SJSA1 (cell line): ENCODE results near the gene TPK1. TPM values are rescaled to one million over a fixed set of nuclear protein-coding genes. Genes with fewer than 3 reads are reported as not detected.

Source experiments
- DNase-seq, 2 experiments: peaks; one replicate each; pipeline ENCODE4 v3.0.0-alpha.2; 2015 to 2020; ENCODE audit warnings: low spot score in 2 of 2, low read depth in 1 of 2
- H3K27ac ChIP-seq: fragments of 250-450 bp; sonication (Bioruptor Pico); 2 replicates; pipeline ENCODE4 v1.5.1; 2020; ENCODE audit warnings: mild to moderate bottlenecking, moderate library complexity
- H3K27me3 ChIP-seq: fragments of 250-450 bp; sonication (Bioruptor Pico); replicated peaks from 2 replicates; pipeline ENCODE4 v1.5.1; 2020; ENCODE audit warnings: mild to moderate bottlenecking, moderate library complexity
- H3K36me3 ChIP-seq: fragments of 250-450 bp; sonication (Bioruptor Pico); 2 replicates; pipeline ENCODE4 v1.5.1; 2020; ENCODE audit warnings: mild to moderate bottlenecking
- H3K4me1 ChIP-seq: fragments of 250-450 bp; sonication (Bioruptor Pico); replicated peaks from 2 replicates; pipeline ENCODE4 v1.6.1; 2021; ENCODE audit warnings: mild to moderate bottlenecking
- H3K4me3 ChIP-seq: fragments of 250-450 bp; sonication (Bioruptor Pico); 2 replicates; pipeline ENCODE4 v1.5.1; 2020; ENCODE audit warnings: mild to moderate bottlenecking
- H3K9me3 ChIP-seq: fragments of 250-450 bp; sonication (Bioruptor Pico); replicated peaks from 2 replicates; pipeline ENCODE4 v1.5.1; 2020; ENCODE audit warnings: mild to moderate bottlenecking
- total RNA-seq: library from RNA; depleted of rRNA; stranded (reverse); fragments of >200 nt; shearing (Covaris generic); gene quantifications from 2 replicates; pipeline ENCODE4 v1.2.3, GENCODE V29; 2014

Gene TPK1
- total RNA-seq, 1 experiment from 2014 or later = 4.4 TPM

GRCh38 chr7:144653449-144653848, 182.4 kb downstream of the TPK1 start:
- no peaks in the 10 kb centered on the region for H3K9me3 ChIP-seq
- no peaks in the 10 kb centered on the region for H3K4me1 ChIP-seq
- no peak overlapping the region for H3K4me3 ChIP-seq
- no peak for DNase-seq
- H3K27ac ChIP-seq = no peak overlapping the region
- H3K27me3 ChIP-seq = no peaks in the 10 kb centered on the region
- H3K36me3 ChIP-seq = no peaks in the 10 kb centered on the region

GRCh38 chr7:144650439-144650838, 185.4 kb downstream of the TPK1 start:
- no peak overlapping the region for H3K4me3 ChIP-seq
- no peaks in the 10 kb centered on the region for H3K4me1 ChIP-seq
- H3K27ac ChIP-seq = no peak overlapping the region
- no peaks in the 10 kb centered on the region for H3K36me3 ChIP-seq
- H3K9me3 ChIP-seq = no peaks in the 10 kb centered on the region
- no peak for DNase-seq
- H3K27me3 ChIP-seq = no peaks in the 10 kb centered on the region

DNA sequence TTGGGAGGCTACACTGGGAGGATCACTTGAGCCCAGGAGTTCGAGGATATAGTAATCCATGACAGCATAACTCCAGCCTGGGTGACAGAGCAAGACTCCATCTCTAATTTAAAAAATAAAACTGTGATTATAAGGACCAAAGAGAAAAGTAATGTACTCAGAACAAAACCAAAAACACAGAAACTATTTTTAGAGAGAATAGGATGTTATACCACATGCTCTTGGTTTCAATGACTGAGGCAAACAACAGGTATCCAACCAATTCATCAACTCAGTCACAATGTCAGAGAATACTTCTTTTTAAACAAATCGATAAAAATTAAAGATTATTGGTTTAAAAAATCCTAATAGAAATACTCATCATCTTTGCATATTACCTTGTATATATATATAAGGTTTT, 186.7 kb downstream of the TPK1 start:
- Histone ChIP-seq H3K4me1 (no peaks in the 10 kb centered on the region), H3K4me3 (no peak overlapping the region), H3K9me3 (no peaks in the 10 kb centered on the region), H3K36me3 (no peaks in the 10 kb centered on the region), H3K27me3 (no peaks in the 10 kb centered on the region), H3K27ac (no peak overlapping the region)
- DNase-seq = no peak

DNA sequence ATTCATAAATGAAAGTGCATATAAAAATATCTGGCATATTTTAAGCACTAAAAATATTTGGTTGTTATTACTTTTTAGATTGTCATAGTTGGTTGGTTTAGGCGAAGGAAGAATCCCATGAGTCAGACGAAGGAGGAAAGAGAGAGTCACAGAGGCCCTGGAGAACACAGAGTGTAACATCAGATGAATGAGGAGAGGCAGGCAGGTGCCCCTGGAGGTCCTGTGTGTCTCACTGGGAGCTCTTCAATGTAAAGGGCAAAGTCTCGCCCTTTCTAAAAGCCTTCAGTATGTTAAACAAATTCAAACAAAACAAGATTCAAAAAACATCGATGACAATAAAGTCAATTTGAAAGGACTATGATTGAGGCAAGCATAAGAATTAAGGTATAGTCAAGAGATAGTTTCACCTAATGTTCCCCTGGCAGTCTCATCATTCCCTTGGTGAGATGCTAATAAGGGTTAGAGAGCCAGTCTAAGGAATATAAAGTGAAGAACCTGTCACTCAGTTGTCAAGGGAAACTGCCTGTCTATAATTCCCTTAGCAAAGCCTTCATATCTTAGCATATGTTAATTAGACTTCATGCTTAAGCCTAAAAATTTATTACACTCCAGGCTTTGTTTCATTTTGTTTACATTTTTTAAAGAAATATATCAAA, 194.3 kb downstream of the TPK1 start:
- Histone ChIP-seq H3K36me3 (no peaks in the 10 kb centered on the region), H3K4me1 (no peaks in the 10 kb centered on the region), H3K4me3 (no peak overlapping the region), H3K27me3 (no peaks in the 10 kb centered on the region), H3K9me3 (no peaks in the 10 kb centered on the region), H3K27ac (no peak overlapping the region)
- DNase-seq = no peak

DNA sequence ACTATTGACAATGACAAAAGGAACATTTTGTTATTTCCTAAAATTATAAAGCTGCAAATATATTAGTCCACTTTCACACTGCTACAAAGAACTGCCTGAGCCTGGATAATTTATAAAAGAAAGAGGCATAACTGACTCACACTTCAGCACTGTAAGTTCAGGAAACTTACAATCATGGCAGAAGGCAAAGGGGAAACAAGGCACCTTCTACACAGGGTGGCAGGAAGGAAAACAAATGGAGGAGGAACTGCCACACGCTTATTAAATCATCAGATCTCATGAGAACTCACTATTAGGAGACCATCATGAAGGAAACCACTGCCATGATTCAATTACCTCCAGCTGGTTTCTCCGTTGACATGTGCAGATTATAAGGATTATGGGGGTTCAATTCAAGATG, 203.1 kb downstream of the TPK1 start:
- H3K27ac ChIP-seq = no peak overlapping the region
- H3K27me3 ChIP-seq = no peaks in the 10 kb centered on the region
- DNase-seq = no peak
- no peaks in the 10 kb centered on the region for H3K4me1 ChIP-seq
- H3K9me3 ChIP-seq = no peaks in the 10 kb centered on the region
- no peaks in the 10 kb centered on the region for H3K36me3 ChIP-seq
- H3K4me3 ChIP-seq = no peak overlapping the region

GRCh38 chr7:144629598-144629997, 206.3 kb downstream of the TPK1 start:
- no peaks in the 10 kb centered on the region for H3K4me1 ChIP-seq
- DNase-seq = no peak
- H3K36me3 ChIP-seq = no peaks in the 10 kb centered on the region
- 0 out of 2 replicates have a peak, but pooled peaks cover 2% of the 10 kb centered on the region for H3K9me3 ChIP-seq
- H3K4me3 ChIP-seq = no peak overlapping the region
- no peaks in the 10 kb centered on the region for H3K27me3 ChIP-seq
- no peak overlapping the region for H3K27ac ChIP-seq

GRCh38 chr7:144629011-144629410, 206.8 kb downstream of the TPK1 start:
- DNase-seq = no peak
- H3K4me1 ChIP-seq = no peaks in the 10 kb centered on the region
- H3K27ac ChIP-seq = no peak overlapping the region
- 0 out of 2 replicates have a peak, but pooled peaks cover 2% of the 10 kb centered on the region for H3K9me3 ChIP-seq
- no peaks in the 10 kb centered on the region for H3K36me3 ChIP-seq
- H3K4me3 ChIP-seq = no peak overlapping the region
- H3K27me3 ChIP-seq = no peaks in the 10 kb centered on the region

DNA sequence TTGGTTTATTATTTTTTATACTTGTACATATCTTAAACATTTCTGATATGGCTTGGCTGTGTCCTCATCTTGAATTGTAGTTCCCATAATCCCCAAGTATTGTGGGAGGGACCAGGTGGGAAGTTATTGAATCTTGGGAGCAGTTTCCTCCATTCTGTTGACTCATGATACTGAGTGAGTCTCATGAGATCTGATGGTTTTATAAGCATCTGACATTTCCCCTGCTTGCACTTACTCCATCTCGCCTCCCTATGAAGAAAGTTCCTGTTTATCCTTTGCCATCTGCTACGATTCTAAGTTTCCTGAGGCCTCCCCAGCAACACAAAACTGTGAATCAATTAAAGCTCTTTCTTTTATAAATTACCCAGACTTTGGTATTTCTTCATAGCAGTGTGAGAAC, 207.7 kb downstream of the TPK1 start:
- DNase-seq = no peak
- no peak overlapping the region for H3K27ac ChIP-seq

GRCh38 chr7:144622745-144623144, 213.1 kb downstream of the TPK1 start:
- no peak for DNase-seq
- Histone ChIP-seq H3K4me1 (no peaks in the 10 kb centered on the region), H3K36me3 (no peaks in the 10 kb centered on the region), H3K9me3 (0 out of 2 replicates have a peak, but pooled peaks cover 2% of the 10 kb centered on the region), H3K27me3 (no peaks in the 10 kb centered on the region), H3K27ac (no peak overlapping the region), H3K4me3 (no peak overlapping the region)

More for the DNA sequence above, 207.7 kb downstream of the TPK1 start:
- Histone ChIP-seq H3K9me3 (0 out of 2 replicates have a peak, but pooled peaks cover 2% of the 10 kb centered on the region), H3K36me3 (no peaks in the 10 kb centered on the region), H3K4me1 (no peaks in the 10 kb centered on the region), H3K27me3 (no peaks in the 10 kb centered on the region), H3K4me3 (no peak overlapping the region)

DNA sequence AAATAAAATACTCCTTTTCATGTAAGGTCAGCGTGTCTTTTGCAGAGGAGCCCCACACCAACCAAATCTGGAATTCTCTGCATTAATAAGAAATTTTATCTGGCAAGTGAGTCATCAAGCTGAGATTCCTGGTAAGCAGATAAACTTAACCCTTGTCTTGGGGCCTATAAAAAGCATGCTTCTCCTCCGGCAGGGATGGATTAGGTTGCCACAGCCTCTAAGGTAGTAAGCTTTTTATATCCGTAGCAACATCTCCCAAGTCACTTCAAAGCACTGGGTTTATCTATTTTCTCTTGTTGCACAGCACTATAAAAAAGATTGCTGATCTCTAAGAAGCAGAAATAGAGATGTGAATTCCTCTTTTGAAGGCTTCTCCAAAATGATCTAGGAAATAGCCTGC, 229.6 kb downstream of the TPK1 start:
- no peak overlapping the region for H3K27ac ChIP-seq
- DNase-seq = no peak
- no peaks in the 10 kb centered on the region for H3K27me3 ChIP-seq
- no peaks in the 10 kb centered on the region for H3K36me3 ChIP-seq
- H3K9me3 ChIP-seq = no peaks in the 10 kb centered on the region
- H3K4me1 ChIP-seq = no peaks in the 10 kb centered on the region
- no peak overlapping the region for H3K4me3 ChIP-seq

DNA sequence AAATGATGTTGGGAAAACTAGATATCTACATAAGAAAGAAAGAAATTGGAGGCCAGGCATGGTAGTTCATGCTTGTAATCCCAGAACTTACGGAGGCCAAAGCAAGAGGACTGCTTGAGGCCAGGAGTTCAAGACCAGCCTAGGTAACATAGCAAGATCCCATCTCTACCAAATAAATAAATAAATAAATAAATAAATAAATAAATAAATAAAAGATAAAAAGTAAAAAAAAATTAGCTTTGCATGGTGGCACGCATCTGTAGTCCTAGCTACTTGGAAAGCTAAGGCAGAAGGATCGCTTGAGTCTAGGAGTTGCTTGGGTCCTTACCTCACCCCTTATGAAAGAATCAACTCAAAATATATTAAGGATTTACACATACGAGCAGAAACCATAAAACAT, 238.9 kb downstream of the TPK1 start:
- H3K9me3 ChIP-seq = no peaks in the 10 kb centered on the region
- H3K4me3 ChIP-seq = no peak overlapping the region
- H3K4me1 ChIP-seq = no peaks in the 10 kb centered on the region
- DNase-seq = no peak
- no peak overlapping the region for H3K27ac ChIP-seq
- no peaks in the 10 kb centered on the region for H3K36me3 ChIP-seq
- no peaks in the 10 kb centered on the region for H3K27me3 ChIP-seq

- H3K27me3 ChIP-seq = no peaks in the 10 kb centered on the region
- DNase-seq = no peak
- H3K27ac ChIP-seq = no peak overlapping the region
- no peaks in the 10 kb centered on the region for H3K4me1 ChIP-seq
- H3K4me3 ChIP-seq = no peak overlapping the region
- no peaks in the 10 kb centered on the region for H3K36me3 ChIP-seq
- H3K9me3 ChIP-seq = no peaks in the 10 kb centered on the region
Measured at GRCh38 chr7:144594580-144594979, 241.3 kb downstream of the TPK1 start.

- no peaks in the 10 kb centered on the region for H3K27me3 ChIP-seq
- DNase-seq = no peak
- no peaks in the 10 kb centered on the region for H3K4me1 ChIP-seq
- no peaks in the 10 kb centered on the region for H3K9me3 ChIP-seq
- no peaks in the 10 kb centered on the region for H3K36me3 ChIP-seq
- H3K4me3 ChIP-seq = no peak overlapping the region
- H3K27ac ChIP-seq = no peak overlapping the region
Measured at GRCh38 chr7:144588559-144589051, 247.2 kb downstream of the TPK1 start.

- Histone ChIP-seq H3K27ac (no peak overlapping the region), H3K36me3 (no peaks in the 10 kb centered on the region), H3K4me1 (no peaks in the 10 kb centered on the region), H3K4me3 (no peak overlapping the region), H3K9me3 (no peaks in the 10 kb centered on the region), H3K27me3 (no peaks in the 10 kb centered on the region)
- DNase-seq = no peak
Measured at GRCh38 chr7:144587701-144588100, 248.2 kb downstream of the TPK1 start.

DNA sequence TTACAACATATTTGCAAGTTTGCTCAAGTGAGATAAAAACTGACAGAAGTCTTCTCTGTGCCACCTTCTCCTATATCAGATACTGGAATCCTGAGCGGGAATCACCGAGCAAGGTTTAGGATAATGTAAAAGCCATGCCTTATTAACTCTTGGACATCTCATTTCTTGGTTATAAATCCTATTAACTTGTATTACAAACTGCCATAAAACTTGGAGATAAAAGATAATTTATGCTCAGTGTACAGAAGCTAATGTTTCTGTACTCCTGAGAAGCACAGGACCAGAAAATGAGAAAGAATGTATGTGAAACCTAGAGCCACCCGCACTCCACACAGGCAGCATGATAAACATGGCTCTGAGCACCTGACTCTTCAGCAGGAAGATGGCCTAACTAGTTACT, 251.1 kb downstream of the TPK1 start:
- no peak for DNase-seq
- no peak overlapping the region for H3K27ac ChIP-seq
- no peak overlapping the region for H3K4me3 ChIP-seq
- no peaks in the 10 kb centered on the region for H3K9me3 ChIP-seq
- H3K4me1 ChIP-seq = no peaks in the 10 kb centered on the region
- no peaks in the 10 kb centered on the region for H3K27me3 ChIP-seq
- H3K36me3 ChIP-seq = no peaks in the 10 kb centered on the region
